Trophoblast cell (in vitro differentiated cells and primary cell): Measurements from ENCODE around the gene SAXO2.
"Not testable (repeated sequence)": the region's sequence is repeated elsewhere in the genome, so short reads cannot be mapped to it uniquely, and the experiment has no call there.

Source experiments
- DNase-seq, 2 donors: peaks; one replicate each; pipeline ENCODE4 v3.0.0-alpha.2; 2016
- H2AFZ ChIP-seq: 2 replicates; pipeline ENCODE4 v1.6.1; 2013; ENCODE audit warnings: low read length, moderate library complexity, mild to moderate bottlenecking; ENCODE audit not compliant: insufficient read depth, poor library complexity
- H2AK5ac ChIP-seq: 2 replicates; pipeline ENCODE4 v1.6.1; 2013; ENCODE audit warnings: mild to moderate bottlenecking, low read length
- H2BK120ac ChIP-seq: 2 replicates; pipeline ENCODE4 v1.6.1; 2013; ENCODE audit warnings: low read length, mild to moderate bottlenecking, moderate library complexity; ENCODE audit not compliant: insufficient read depth, poor library complexity
- H2BK12ac ChIP-seq: 2 replicates; pipeline ENCODE4 v1.6.1; 2013; ENCODE audit warnings: mild to moderate bottlenecking, low read length, moderate library complexity
- H2BK5ac ChIP-seq: 2 replicates; pipeline ENCODE4 v1.6.1; 2013; ENCODE audit warnings: low read length, low read depth, moderate library complexity, mild to moderate bottlenecking; ENCODE audit not compliant: poor library complexity
- H3K14ac ChIP-seq: 2 replicates; pipeline ENCODE4 v1.6.1; 2013; ENCODE audit warnings: mild to moderate bottlenecking, low read length
- H3K18ac ChIP-seq: 2 replicates; pipeline ENCODE4 v1.6.1; 2013; ENCODE audit warnings: mild to moderate bottlenecking, low read length
- H3K23ac ChIP-seq: 2 replicates; pipeline ENCODE4 v1.6.1; 2013; ENCODE audit warnings: low read length
- H3K27ac ChIP-seq: 2 replicates; pipeline ENCODE4 v1.5.1; 2013; ENCODE audit warnings: low read depth, mild to moderate bottlenecking, inconsistent platforms, low read length, moderate library complexity
- H3K27me3 ChIP-seq: 2 replicates; pipeline ENCODE4 v1.6.1; 2013; ENCODE audit warnings: inconsistent platforms, mild to moderate bottlenecking, low read length, moderate library complexity; ENCODE audit not compliant: insufficient read depth
- H3K36me3 ChIP-seq, 2 experiments: 1 replicate in 1 of 2; 2 replicates in 1 of 2; pipeline ENCODE4 v1.6.1; 2013; ENCODE audit warnings: low read length in 2 of 2, mild to moderate bottlenecking in 2 of 2, moderate library complexity in 1 of 2; ENCODE audit not compliant: insufficient read depth in 2 of 2, control insufficient read depth in 1 of 2
- H3K4ac ChIP-seq: 2 replicates; pipeline ENCODE4 v1.6.1; 2013; ENCODE audit warnings: low read depth, mild to moderate bottlenecking, low read length, moderate library complexity
- H3K4me1 ChIP-seq, 2 experiments: 1 replicate in 1 of 2; 2 replicates in 1 of 2; pipeline ENCODE4 v1.6.1; 2013; ENCODE audit warnings: low read length in 2 of 2, mild to moderate bottlenecking in 2 of 2, moderate library complexity in 1 of 2; ENCODE audit not compliant: insufficient read depth in 2 of 2, control insufficient read depth in 1 of 2
- H3K4me2 ChIP-seq: 2 replicates; pipeline ENCODE4 v1.6.1; 2013; ENCODE audit warnings: inconsistent platforms, mild to moderate bottlenecking, low read length, moderate library complexity
- H3K4me3 ChIP-seq: 2 replicates; pipeline ENCODE4 v1.5.1; 2013; ENCODE audit warnings: mild to moderate bottlenecking, low read depth, low read length, inconsistent platforms
- H3K79me1 ChIP-seq: one replicate; pipeline ENCODE4 v1.6.1; 2013; ENCODE audit warnings: low read length
- H3K79me2 ChIP-seq: 2 replicates; pipeline ENCODE4 v1.6.1; 2013; ENCODE audit warnings: low read length, mild to moderate bottlenecking; ENCODE audit not compliant: control insufficient read depth, insufficient read depth, poor library complexity
- H3K9ac ChIP-seq: 2 replicates; pipeline ENCODE4 v1.6.1; 2013; ENCODE audit warnings: mild to moderate bottlenecking, low read length
- H3K9me3 ChIP-seq: 2 replicates; pipeline ENCODE4 v1.6.1; 2013; ENCODE audit warnings: low read depth, mild to moderate bottlenecking, control low read depth, inconsistent platforms, low read length; ENCODE audit not compliant: insufficient read depth
- H4K12ac ChIP-seq: 2 replicates; pipeline ENCODE4 v1.6.1; 2013; ENCODE audit warnings: low read depth, mild to moderate bottlenecking, low read length, moderate library complexity
- H4K8ac ChIP-seq: 2 replicates; pipeline ENCODE4 v1.6.1; 2013; ENCODE audit warnings: low read depth, mild to moderate bottlenecking, low read length, moderate library complexity
- H4K91ac ChIP-seq: one replicate; pipeline ENCODE4 v1.6.1; 2013; ENCODE audit warnings: low read depth, mild to moderate bottlenecking, low read length, moderate library complexity
- WGBS: extraction: QIAGEN DNeasy Blood & Tissue Kit; methylation state at CpG from one replicate; pipeline ENCODE4 v1.1.7; 2013; ENCODE audit warnings: missing lambda C conversion rate; ENCODE audit not compliant: insufficient read length, insufficient coverage; ENCODE audit errors: extremely low coverage; 5-methylcytosine and 5-hydroxymethylcytosine counted together

The SAXO2 gene

GRCh38 chr15:82320861-82321260 is 58.2 kb downstream of the SAXO2 start:
- H3K36me3 ChIP-seq, H2AFZ ChIP-seq, H3K79me2 ChIP-seq, H2BK120ac ChIP-seq, H3K9ac ChIP-seq, H3K4ac ChIP-seq, H3K4me2 ChIP-seq, H3K18ac ChIP-seq, H3K14ac ChIP-seq, H3K9me3 ChIP-seq, H3K4me1 ChIP-seq, H3K27me3 ChIP-seq, H3K23ac ChIP-seq, H4K8ac ChIP-seq, H2AK5ac ChIP-seq, H4K12ac ChIP-seq, H3K4me3 ChIP-seq, H4K91ac ChIP-seq, H2BK12ac ChIP-seq, DNase-seq, H2BK5ac ChIP-seq, H3K79me1 ChIP-seq, H3K27ac ChIP-seq: not testable (repeated sequence)
- WGBS, result no CpG with 5 or more reads among the region's 6 CpGs

DNA sequence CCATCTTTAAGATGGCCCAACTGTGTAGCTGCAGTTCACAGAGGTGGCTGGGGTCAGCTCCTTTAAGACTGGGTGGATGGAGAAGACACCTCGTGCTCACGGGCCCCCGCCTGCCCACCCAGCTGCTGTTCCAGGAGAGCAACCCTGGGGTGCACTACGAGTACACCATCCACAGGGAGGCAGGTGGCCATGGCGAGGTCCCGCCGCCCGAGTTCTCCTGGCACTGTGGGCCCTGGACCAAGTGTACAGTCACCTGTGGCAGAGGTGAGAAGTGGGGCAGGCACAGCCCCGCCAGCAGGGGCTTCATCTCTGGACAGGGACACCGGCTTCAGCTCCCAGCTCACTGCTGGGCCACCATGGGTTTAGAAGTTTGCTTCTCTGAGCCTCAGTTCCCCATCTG is 59.9 kb downstream of the SAXO2 start:
- H3K9ac ChIP-seq, H4K8ac ChIP-seq, H3K9me3 ChIP-seq, H3K4ac ChIP-seq, H3K36me3 ChIP-seq, H3K23ac ChIP-seq, H2BK12ac ChIP-seq, H4K12ac ChIP-seq, H3K27ac ChIP-seq, H3K27me3 ChIP-seq, H3K14ac ChIP-seq, H2BK5ac ChIP-seq, H2BK120ac ChIP-seq, H2AFZ ChIP-seq, H3K18ac ChIP-seq, H3K4me2 ChIP-seq, H3K79me1 ChIP-seq, H4K91ac ChIP-seq, DNase-seq, H2AK5ac ChIP-seq, H3K4me3 ChIP-seq, H3K4me1 ChIP-seq, H3K79me2 ChIP-seq: not testable (repeated sequence)
- no CpG with 5 or more reads among the region's 10 CpGs for WGBS

- not testable (repeated sequence) for H3K79me2 ChIP-seq, H3K36me3 ChIP-seq, H4K8ac ChIP-seq, H3K4me2 ChIP-seq, H2AK5ac ChIP-seq, H2BK5ac ChIP-seq, H3K9me3 ChIP-seq, H3K4me1 ChIP-seq, H3K4ac ChIP-seq, H3K27me3 ChIP-seq, H3K18ac ChIP-seq, H4K12ac ChIP-seq, H3K4me3 ChIP-seq, H3K14ac ChIP-seq, H2BK120ac ChIP-seq, H4K91ac ChIP-seq, H3K27ac ChIP-seq, H3K23ac ChIP-seq, H2BK12ac ChIP-seq, H2AFZ ChIP-seq, DNase-seq, H3K9ac ChIP-seq, H3K79me1 ChIP-seq
- WGBS, result no CpG with 5 or more reads among the region's 6 CpGs
Observed at GRCh38 chr15:82324831-82325230, 62.2 kb downstream of the SAXO2 start.

DNA sequence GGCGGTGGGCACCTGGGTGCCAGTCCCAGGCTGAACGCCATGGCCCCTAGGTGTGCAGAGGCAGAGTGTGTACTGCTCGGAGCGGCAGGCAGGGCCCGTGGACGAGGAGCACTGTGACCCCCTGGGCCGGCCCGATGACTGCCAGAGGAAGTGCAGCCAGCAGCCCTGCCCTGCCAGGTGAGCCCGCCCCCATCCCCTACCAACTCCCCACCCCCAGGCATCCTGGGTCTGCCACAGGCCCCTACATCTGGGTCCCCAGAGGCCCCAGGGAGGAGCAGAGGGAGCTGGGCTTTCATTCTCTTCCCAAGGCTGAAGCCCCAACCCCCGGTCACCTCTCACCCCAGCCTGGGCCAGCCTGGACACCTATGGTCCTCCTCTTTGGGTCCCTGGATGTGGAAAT is 63.0 kb downstream of the SAXO2 start:
- H3K14ac ChIP-seq, DNase-seq, H3K18ac ChIP-seq, H3K9ac ChIP-seq, H3K27ac ChIP-seq, H3K4me1 ChIP-seq, H2BK5ac ChIP-seq, H3K27me3 ChIP-seq, H3K4ac ChIP-seq, H4K8ac ChIP-seq, H3K79me2 ChIP-seq, H3K23ac ChIP-seq, H3K4me3 ChIP-seq, H3K9me3 ChIP-seq, H3K4me2 ChIP-seq, H2BK120ac ChIP-seq, H2AK5ac ChIP-seq, H3K79me1 ChIP-seq, H4K12ac ChIP-seq, H4K91ac ChIP-seq, H2BK12ac ChIP-seq, H3K36me3 ChIP-seq, H2AFZ ChIP-seq: not testable (repeated sequence)
- no CpG with 5 or more reads among the region's 10 CpGs for WGBS
